ENCODE results near the gene IPO4. TPM values are rescaled to one million over a fixed set of nuclear protein-coding genes. Genes with fewer than 3 reads are reported as not detected.

The IPO4 gene
- total RNA-seq, 2 experiments from 2014 or later, result 98.4 to 102 TPM

DNA sequence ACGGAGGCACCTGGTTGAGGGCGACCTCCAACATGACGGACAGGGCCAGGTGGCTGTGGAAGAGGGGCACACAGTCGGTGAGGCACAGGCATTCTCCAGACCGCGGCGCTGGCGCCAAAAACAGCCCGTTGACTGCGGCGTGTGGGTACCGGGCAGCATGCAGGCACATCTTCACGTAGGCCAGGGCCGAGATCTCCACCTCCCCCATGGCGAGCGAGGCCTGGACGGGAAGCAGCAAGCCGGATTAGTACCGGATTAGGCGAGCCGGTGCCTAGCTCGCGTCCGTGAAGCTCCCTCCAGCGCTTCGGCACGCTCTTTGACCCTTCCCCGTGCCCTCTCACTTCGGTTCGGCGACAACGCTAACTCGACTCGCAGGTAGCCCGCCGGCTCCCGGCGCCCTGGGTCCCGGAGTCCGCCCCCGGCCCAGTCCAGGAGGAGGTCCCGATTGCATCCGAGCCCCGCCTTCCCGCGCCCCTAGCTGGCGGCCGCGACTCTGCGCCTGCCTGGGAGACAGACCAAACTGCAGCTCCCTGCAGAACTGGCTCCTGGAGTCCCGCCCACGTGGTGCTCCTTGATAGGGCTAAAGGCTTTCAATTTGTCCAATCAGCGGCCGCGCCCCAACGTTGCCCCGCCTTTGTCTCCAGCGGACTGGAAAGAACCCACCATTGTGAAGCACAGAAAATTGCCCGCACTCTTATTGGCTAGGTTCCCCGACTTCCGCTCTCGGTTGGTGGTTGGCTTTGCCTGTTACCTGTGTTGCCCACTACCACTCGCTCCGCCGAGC lies 47.3 kb downstream of the IPO4 start, which contains the start of gene EMC9:
EMC9 (minus strand) TSS at position 495 of the 784 bp plus-strand sequence; CDS start at position 208, 287 bp downstream.
- Mint-ChIP-seq H3K27ac (peak within 1 kb of the TSS; percentile 97), H3K27me3 (no peaks in the 10 kb centered on the region), H3K9me3 (no peaks in the 10 kb centered on the region), H3K4me1 (ENCODE audit: low read depth) (peaks cover 68% of the 10 kb centered on the region), H3K36me3 (ENCODE audit: low read depth) (peaks cover 83% of the 10 kb centered on the region), H3K4me3 (peak within 1 kb of the TSS; percentile 97)
- DNase-seq, result peak; percentile 100
- CTCF ChIA-PET, result interaction anchor here (0.7 to 1.7 kb wide), 8 partner anchors 9 to 100 kb away, joined by 3 to 15 read pairs (median 6); partner anchors contain the start of genes DCAF11, IRF9 and NRL
- peak; percentile 87 for ATAC-seq
- TF ChIP-seq, protein P1, sequence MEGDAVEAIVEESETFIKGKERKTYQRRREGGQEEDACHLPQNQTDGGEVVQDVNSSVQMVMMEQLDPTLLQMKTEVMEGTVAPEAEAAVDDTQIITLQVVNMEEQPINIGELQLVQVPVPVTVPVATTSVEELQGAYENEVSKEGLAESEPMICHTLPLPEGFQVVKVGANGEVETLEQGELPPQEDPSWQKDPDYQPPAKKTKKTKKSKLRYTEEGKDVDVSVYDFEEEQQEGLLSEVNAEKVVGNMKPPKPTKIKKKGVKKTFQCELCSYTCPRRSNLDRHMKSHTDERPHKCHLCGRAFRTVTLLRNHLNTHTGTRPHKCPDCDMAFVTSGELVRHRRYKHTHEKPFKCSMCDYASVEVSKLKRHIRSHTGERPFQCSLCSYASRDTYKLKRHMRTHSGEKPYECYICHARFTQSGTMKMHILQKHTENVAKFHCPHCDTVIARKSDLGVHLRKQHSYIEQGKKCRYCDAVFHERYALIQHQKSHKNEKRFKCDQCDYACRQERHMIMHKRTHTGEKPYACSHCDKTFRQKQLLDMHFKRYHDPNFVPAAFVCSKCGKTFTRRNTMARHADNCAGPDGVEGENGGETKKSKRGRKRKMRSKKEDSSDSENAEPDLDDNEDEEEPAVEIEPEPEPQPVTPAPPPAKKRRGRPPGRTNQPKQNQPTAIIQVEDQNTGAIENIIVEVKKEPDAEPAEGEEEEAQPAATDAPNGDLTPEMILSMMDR (IDR thresholded peaks at IDR 0.05), result peak; percentile 39
- intact Hi-C loops (cut with micrococcal nuclease), result loop anchor here (2.0 kb wide), 1 partner anchor 26 kb away; the partner anchor contains the start of genes DCAF11 and NRL
- POLR2A ChIA-PET, result interaction anchor here (0.6 to 2.3 kb wide), 14 partner anchors 8 to 85 kb away, joined by 3 to 19 read pairs (median 4); partner anchors contain the start of genes DCAF11, IPO4, IRF9 and NRL

DNA sequence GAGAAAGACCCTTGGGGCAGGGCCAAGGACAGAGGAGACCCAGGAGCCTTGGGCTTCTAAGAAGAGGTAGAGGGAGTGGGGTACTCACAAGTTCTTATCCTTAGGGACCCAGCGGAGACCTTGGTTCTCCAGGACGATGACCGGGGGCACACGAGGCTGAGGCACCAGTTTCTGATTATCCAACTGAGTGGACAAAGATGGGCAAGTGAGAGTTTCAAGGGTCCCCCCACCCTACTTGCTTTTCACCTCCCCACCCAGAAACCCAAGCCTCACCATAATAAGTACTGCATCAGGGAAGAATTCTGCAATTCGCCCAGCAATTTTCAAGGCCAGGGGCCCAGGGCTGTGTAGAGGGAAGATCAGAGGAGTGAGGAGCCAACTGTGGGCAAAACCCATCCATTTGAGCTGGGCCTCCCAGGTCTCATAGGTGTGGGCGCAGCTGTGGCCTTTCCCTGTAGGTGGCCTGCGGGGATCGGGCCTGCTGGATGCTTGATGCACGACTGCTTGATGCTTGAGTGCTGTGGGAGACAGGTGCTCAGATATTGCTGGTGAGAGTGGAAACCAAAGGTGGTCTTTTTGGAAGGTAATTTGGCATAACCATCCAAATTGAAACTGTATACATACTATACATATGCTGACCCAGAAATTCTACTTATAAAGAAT lies 49.2 kb downstream of the IPO4 start:
- H3K27me3 Mint-ChIP-seq, result no peaks in the 10 kb centered on the region
- no peaks in the 10 kb centered on the region for H3K9me3 Mint-ChIP-seq
- TF ChIP-seq, protein P1 (IDR thresholded peaks at IDR 0.05), result no peak
- ATAC-seq, result no peak
- ChIA-PET POLR2A (interaction anchor here (0.5 to 5.8 kb wide), 10 partner anchors 7 to 699 kb away, joined by 3 to 53 read pairs (median 4); partner anchors contain the start of genes DCAF11, IPO4, IRF9 and NRL), CTCF (interaction anchor here (3.4 kb wide), 1 partner anchor 22 kb away, joined by 18 read pairs; the partner anchor contains the start of gene IRF9)
- intact Hi-C loops (cut with micrococcal nuclease), result no loop called here
- H3K27ac Mint-ChIP-seq, result peak overlapping the region; percentile 83
- H3K4me1 Mint-ChIP-seq (ENCODE audit: low read depth), result peaks cover 59% of the 10 kb centered on the region
- peak; percentile 53 for DNase-seq
- peaks cover 67% of the 10 kb centered on the region for H3K36me3 Mint-ChIP-seq (ENCODE audit: low read depth)
- peak overlapping the region; percentile 97 for H3K4me3 Mint-ChIP-seq

DNA sequence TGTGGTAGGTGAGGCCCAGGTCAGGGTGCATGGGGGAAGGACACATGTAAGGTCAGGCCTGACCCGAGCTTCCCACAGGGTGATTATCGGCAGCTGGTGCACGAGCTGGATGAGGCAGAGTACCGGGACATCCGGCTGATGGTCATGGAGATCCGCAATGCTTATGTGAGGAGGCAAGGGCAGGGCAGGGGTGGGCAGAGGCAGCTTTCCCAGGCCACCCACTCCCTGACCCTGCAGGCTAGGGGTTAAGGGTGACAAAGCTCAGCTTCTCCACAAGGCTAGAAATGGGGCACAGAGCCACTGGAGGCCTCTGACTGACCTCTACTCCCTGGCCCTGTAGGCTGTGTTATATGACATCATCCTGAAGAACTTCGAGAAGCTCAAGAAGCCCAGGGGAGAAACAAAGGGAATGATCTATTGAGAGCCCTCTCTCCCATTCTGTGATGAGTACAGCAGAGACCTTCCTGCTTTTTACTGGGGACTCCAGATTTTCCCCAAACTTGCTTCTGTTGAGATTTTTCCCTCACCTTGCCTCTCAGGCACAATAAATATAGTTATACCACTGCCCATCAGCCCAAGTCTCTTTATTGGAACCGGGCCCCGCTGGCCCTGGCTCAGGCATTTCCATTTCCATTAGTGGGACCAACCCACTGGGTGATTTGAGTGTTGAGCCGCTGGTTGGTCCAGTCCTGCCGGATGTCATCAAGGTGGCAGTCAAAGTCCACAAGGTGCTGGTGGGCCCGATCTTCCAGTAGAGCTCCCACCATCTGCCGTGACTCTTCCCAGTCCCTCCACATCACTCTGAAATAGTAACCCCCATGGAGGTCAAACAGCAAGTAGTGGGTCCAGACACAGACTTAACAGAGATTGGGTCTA lies 50.0 kb downstream of the IPO4 start:
- no peak for DNase-seq
- peaks cover 61% of the 10 kb centered on the region for H3K36me3 Mint-ChIP-seq (ENCODE audit: low read depth)
- ChIA-PET CTCF (interaction anchor here (1.2 to 3.5 kb wide), 4 partner anchors 22 to 80 kb away, joined by 4 to 22 read pairs (median 11); partner anchors contain the start of genes DCAF11, IRF9 and NRL), POLR2A (interaction anchor here (0.6 to 5.8 kb wide), 11 partner anchors 8 to 698 kb away, joined by 3 to 53 read pairs (median 4); partner anchors contain the start of genes DCAF11, IPO4, IRF9 and NRL)
- H3K9me3 Mint-ChIP-seq, result no peaks in the 10 kb centered on the region
- no peaks in the 10 kb centered on the region for H3K27me3 Mint-ChIP-seq
- no peak for ATAC-seq
- H3K27ac Mint-ChIP-seq, result peak overlapping the region; percentile 83
- intact Hi-C loops (cut with micrococcal nuclease), result no loop called here
- peaks cover 53% of the 10 kb centered on the region for H3K4me1 Mint-ChIP-seq (ENCODE audit: low read depth)
- H3K4me3 Mint-ChIP-seq, result peak overlapping the region; percentile 97
- TF ChIP-seq, protein P1 (IDR thresholded peaks at IDR 0.05), result no peak

GRCh38 chr14:24137529-24138395 lies 50.9 kb downstream of the IPO4 start:
- peaks cover 52% of the 10 kb centered on the region for H3K36me3 Mint-ChIP-seq (ENCODE audit: low read depth)
- CTCF ChIA-PET, result interaction anchor here (1.1 to 3.5 kb wide), 9 partner anchors 9 to 105 kb away, joined by 3 to 22 read pairs (median 4); partner anchors contain the start of genes DCAF11, IRF9, NRL and PSME2

More at GRCh38 chr14:24137529-24138395, 50.9 kb downstream of the IPO4 start:
- intact Hi-C loops (cut with micrococcal nuclease), result no loop called here
- no peaks in the 10 kb centered on the region for H3K27me3 Mint-ChIP-seq
- TF ChIP-seq, protein P1 (IDR thresholded peaks at IDR 0.05), result no peak
- ATAC-seq, result no peak
- peaks cover 49% of the 10 kb centered on the region for H3K4me1 Mint-ChIP-seq (ENCODE audit: low read depth)
- peak overlapping the region; percentile 97 for H3K4me3 Mint-ChIP-seq
- no peak for DNase-seq
- H3K27ac Mint-ChIP-seq, result peak overlapping the region; percentile 92
- H3K9me3 Mint-ChIP-seq, result no peaks in the 10 kb centered on the region
- POLR2A ChIA-PET, result interaction anchor here (0.6 to 5.8 kb wide), 16 partner anchors 9 to 58 kb away, joined by 3 to 53 read pairs (median 4); partner anchors contain the start of genes DCAF11, IPO4, IRF9 and NRL

All from activated CD8-positive, alpha-beta T cell treated with anti-CD3 and anti-CD28 coated beads for 36 hours (primary cell).